Ectodermal cell (in vitro differentiated cells): ENCODE data around the gene MZF1.

Source experiments
- H3K27ac ChIP-seq: 2 replicates; pipeline ENCODE4 v1.7.0; 2013; ENCODE audit warnings: mild to moderate bottlenecking, low read depth, low read length; ENCODE audit not compliant: insufficient read depth, poor library complexity, severe bottlenecking
- H3K27me3 ChIP-seq: 2 replicates; pipeline ENCODE4 v1.7.0; 2013; ENCODE audit warnings: mild to moderate bottlenecking, low read length; ENCODE audit not compliant: insufficient read depth, control insufficient read depth, poor library complexity, severe bottlenecking
- H3K36me3 ChIP-seq: one replicate; pipeline ENCODE4 v1.7.0; 2013; ENCODE audit warnings: low read length; ENCODE audit not compliant: control insufficient read depth, insufficient read depth
- H3K4me1 ChIP-seq: one replicate; pipeline ENCODE4 v1.7.0; 2013; ENCODE audit warnings: low read length; ENCODE audit not compliant: control insufficient read depth, insufficient read depth
- H3K4me3 ChIP-seq: 2 replicates; pipeline ENCODE4 v1.7.0; 2013; ENCODE audit warnings: low read depth, low read length, control low read depth; ENCODE audit not compliant: insufficient read depth
- H3K9me3 ChIP-seq: 2 replicates; pipeline ENCODE4 v1.7.0; 2013; ENCODE audit warnings: mild to moderate bottlenecking, low read length, moderate library complexity; ENCODE audit not compliant: control insufficient read depth
- WGBS, 2 experiments: methylation state at CpG; one replicate each; pipeline ENCODE4 v1.1.7; 2013; ENCODE audit warnings: missing lambda C conversion rate in 2 of 2; 5-methylcytosine and 5-hydroxymethylcytosine counted together

The MZF1 gene

GRCh38 chr19:58554494-58555368, 18.4 kb downstream of the MZF1 start, which contains the start of gene CHMP2A:
Gene CHMP2A (minus strand): TSS chr19:58555105. CDS start chr19:58554212, 893 bp downstream.
- Histone ChIP-seq H3K4me1 (peaks cover 24% of the 10 kb centered on the region), H3K4me3 (peak within 1 kb of the TSS; percentile 92), H3K9me3 (no peaks in the 10 kb centered on the region), H3K27me3 (no peaks in the 10 kb centered on the region), H3K36me3 (peaks cover 38% of the 10 kb centered on the region), H3K27ac (peak within 1 kb of the TSS; percentile 84)
- 3% methylated on average over 69 of the region's 69 CpGs for WGBS, 2 experiments

GRCh38 chr19:58553799-58554493, 19.2 kb downstream of the MZF1 start:
- H3K9me3 ChIP-seq = no peaks in the 10 kb centered on the region
- H3K36me3 ChIP-seq = peaks cover 46% of the 10 kb centered on the region
- peaks cover 23% of the 10 kb centered on the region for H3K4me1 ChIP-seq
- no peaks in the 10 kb centered on the region for H3K27me3 ChIP-seq
- H3K4me3 ChIP-seq = peak overlapping the region; percentile 92
- peak overlapping the region; percentile 84 for H3K27ac ChIP-seq
- WGBS, 2 experiments = 80 to 82% methylated on average over 18 of the region's 18 CpGs

GRCh38 chr19:58552655-58553054, 20.5 kb downstream of the MZF1 start:
- Histone ChIP-seq H3K36me3 (peaks cover 59% of the 10 kb centered on the region), H3K4me1 (peaks cover 23% of the 10 kb centered on the region), H3K9me3 (no peaks in the 10 kb centered on the region), H3K27me3 (no peaks in the 10 kb centered on the region), H3K4me3 (no peak overlapping the region), H3K27ac (no peak overlapping the region)
- 97% methylated on average over 2 of the region's 2 CpGs for WGBS, 2 experiments

GRCh38 chr19:58551577-58552471, 21.3 kb downstream of the MZF1 start:
- H3K4me3 ChIP-seq = no peak overlapping the region
- H3K27me3 ChIP-seq = no peaks in the 10 kb centered on the region
- H3K9me3 ChIP-seq = no peaks in the 10 kb centered on the region
- no peak overlapping the region for H3K27ac ChIP-seq
- H3K36me3 ChIP-seq = peaks cover 62% of the 10 kb centered on the region
- peaks cover 14% of the 10 kb centered on the region for H3K4me1 ChIP-seq
- WGBS, 2 experiments = 95 to 96% methylated on average over 18 of the region's 18 CpGs

GRCh38 chr19:58551123-58551497, 22.0 kb downstream of the MZF1 start:
- Histone ChIP-seq H3K27me3 (no peaks in the 10 kb centered on the region), H3K36me3 (peaks cover 55% of the 10 kb centered on the region), H3K9me3 (no peaks in the 10 kb centered on the region), H3K4me3 (no peak overlapping the region), H3K4me1 (peaks cover 13% of the 10 kb centered on the region), H3K27ac (no peak overlapping the region)
- 95 to 100% methylated on average over 1 of the region's 1 CpG for WGBS, 2 experiments

GRCh38 chr19:58550362-58551122, 22.6 kb downstream of the MZF1 start:
- Histone ChIP-seq H3K27ac (no peak overlapping the region), H3K36me3 (peaks cover 50% of the 10 kb centered on the region), H3K27me3 (no peaks in the 10 kb centered on the region), H3K9me3 (no peaks in the 10 kb centered on the region), H3K4me3 (no peak overlapping the region), H3K4me1 (peaks cover 13% of the 10 kb centered on the region)
- 96% methylated on average over 13 of the region's 13 CpGs for WGBS, 2 experiments

- no peak overlapping the region for H3K27ac ChIP-seq
- H3K36me3 ChIP-seq = peaks cover 48% of the 10 kb centered on the region
- H3K9me3 ChIP-seq = no peaks in the 10 kb centered on the region
- H3K4me1 ChIP-seq = peaks cover 13% of the 10 kb centered on the region
- no peaks in the 10 kb centered on the region for H3K27me3 ChIP-seq
- 96 to 97% methylated on average over 11 of the region's 11 CpGs for WGBS, 2 experiments
- H3K4me3 ChIP-seq = no peak overlapping the region
These were observed 23.3 kb downstream of the MZF1 start for GRCh38 chr19:58549664-58550361.

GRCh38 chr19:58548859-58549663, 24.1 kb downstream of the MZF1 start:
- H3K27ac ChIP-seq = no peak overlapping the region
- WGBS, 2 experiments = 97% methylated on average over 20 of the region's 20 CpGs
- peaks cover 48% of the 10 kb centered on the region for H3K36me3 ChIP-seq
- H3K4me3 ChIP-seq = no peak overlapping the region
- no peaks in the 10 kb centered on the region for H3K27me3 ChIP-seq
- H3K4me1 ChIP-seq = peaks cover 13% of the 10 kb centered on the region
- no peaks in the 10 kb centered on the region for H3K9me3 ChIP-seq
